Neural progenitor cell (in vitro differentiated cells): ENCODE data around the gene KRT39.
"Not testable (repeated sequence)": the region's sequence is repeated elsewhere in the genome, so short reads cannot be mapped to it uniquely, and the experiment has no call there.

Experiments used
- EZH2 ChIP-seq: fragments of 200-600 bp; sonication (generic); IDR thresholded peaks from 2 replicates; pipeline ENCODE4 v1.6.1; 2017; ENCODE audit warnings: antibody characterized with exemption, mild to moderate bottlenecking, moderate library complexity
- TF ChIP-seq, protein P1 (sequence below): fragments of 200-600 bp; sonication (generic); IDR thresholded peaks from 2 replicates; pipeline ENCODE4 v1.5.1; 2017; ENCODE audit warnings: antibody characterized with exemption, mild to moderate bottlenecking

DNA sequence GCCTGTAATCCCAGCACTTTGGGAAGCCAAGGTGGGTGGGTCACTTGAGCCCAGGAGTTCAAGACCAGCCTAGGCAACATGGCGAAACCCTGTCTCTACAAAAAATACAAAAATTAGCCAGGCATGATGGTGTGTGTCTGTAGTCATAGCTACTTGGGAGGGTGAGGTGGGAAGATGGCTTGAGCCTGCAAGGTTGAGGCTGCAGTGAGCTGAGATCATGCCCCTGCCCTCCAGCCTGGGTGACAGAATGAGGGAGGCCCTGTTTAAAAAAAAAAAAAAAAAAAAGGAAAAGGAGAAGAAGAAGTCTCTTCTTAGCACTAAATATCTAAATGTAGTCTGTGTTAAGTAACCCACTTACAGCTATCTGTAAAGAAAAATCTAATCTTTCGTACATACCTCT lies 49.6 kb downstream of the KRT39 start:
- not testable (repeated sequence) for TF ChIP-seq EZH2
- TF ChIP-seq, protein P1, sequence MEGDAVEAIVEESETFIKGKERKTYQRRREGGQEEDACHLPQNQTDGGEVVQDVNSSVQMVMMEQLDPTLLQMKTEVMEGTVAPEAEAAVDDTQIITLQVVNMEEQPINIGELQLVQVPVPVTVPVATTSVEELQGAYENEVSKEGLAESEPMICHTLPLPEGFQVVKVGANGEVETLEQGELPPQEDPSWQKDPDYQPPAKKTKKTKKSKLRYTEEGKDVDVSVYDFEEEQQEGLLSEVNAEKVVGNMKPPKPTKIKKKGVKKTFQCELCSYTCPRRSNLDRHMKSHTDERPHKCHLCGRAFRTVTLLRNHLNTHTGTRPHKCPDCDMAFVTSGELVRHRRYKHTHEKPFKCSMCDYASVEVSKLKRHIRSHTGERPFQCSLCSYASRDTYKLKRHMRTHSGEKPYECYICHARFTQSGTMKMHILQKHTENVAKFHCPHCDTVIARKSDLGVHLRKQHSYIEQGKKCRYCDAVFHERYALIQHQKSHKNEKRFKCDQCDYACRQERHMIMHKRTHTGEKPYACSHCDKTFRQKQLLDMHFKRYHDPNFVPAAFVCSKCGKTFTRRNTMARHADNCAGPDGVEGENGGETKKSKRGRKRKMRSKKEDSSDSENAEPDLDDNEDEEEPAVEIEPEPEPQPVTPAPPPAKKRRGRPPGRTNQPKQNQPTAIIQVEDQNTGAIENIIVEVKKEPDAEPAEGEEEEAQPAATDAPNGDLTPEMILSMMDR: not testable (repeated sequence)
